K562 (cell line): ENCODE results near the gene RELA. TPM values are rescaled to one million over a fixed set of nuclear protein-coding genes. Genes with fewer than 3 reads are reported as not detected.
A peak's percentile ranks its signal among the peaks of the same experiment; 100 is the strongest.

Experiments
- BDP1 ChIP-seq: IDR thresholded peaks from 3 replicates; pipeline ENCODE4 v1.6.1; 2011; ENCODE audit not compliant: insufficient read length, insufficient read depth
- CEBPG ChIP-seq, 3 experiments: fragments of 200-800 bp in 1 of 3; sonication (Bioruptor generic) in 1 of 3; sonication (generic) in 1 of 3; formaldehyde crosslinking in 1 of 3; IDR thresholded peaks in 2 of 3; conservative IDR thresholded peaks in 1 of 3; 2 replicates each; pipeline versions ENCODE4 v1.6.1 to v1.8.0; 2016 to 2022; ENCODE audit warnings: missing compliant biosample characterization in 2 of 3, missing genetic modification characterization in 2 of 3, mild to moderate bottlenecking in 1 of 3, missing genetic modification reagents in 1 of 3
- FOSL1 ChIP-seq: fragments of 200-800 bp; sonication (Bioruptor generic); conservative IDR thresholded peaks from 2 replicates; pipeline ENCODE4 v1.6.1; 2016; ENCODE audit warnings: missing genetic modification characterization, missing compliant biosample characterization
- FOXA3 ChIP-seq, 2 experiments: fragments of 450-650 bp in 1 of 2; sonication (generic) in 1 of 2; formaldehyde crosslinking; IDR thresholded peaks in 1 of 2; conservative IDR thresholded peaks in 1 of 2; 2 replicates each; pipeline versions ENCODE4 v1.4.0 to v1.8.0; 2020 to 2022; ENCODE audit warnings: mild to moderate bottlenecking in 2 of 2, missing genetic modification reagents in 1 of 2
- GABPB1 ChIP-seq: sonication (generic); formaldehyde crosslinking; IDR thresholded peaks from 2 replicates; pipeline ENCODE4 v1.8.0; 2022; ENCODE audit warnings: mild to moderate bottlenecking, missing genetic modification reagents
- RBFOX2 ChIP-seq: fragments of 200-400 bp; formaldehyde crosslinking; IDR thresholded peaks from 2 replicates; pipeline ENCODE4 v1.6.1; 2017; ENCODE audit warnings: low read depth, mild to moderate bottlenecking, low read length, moderate library complexity
- TCF7L2 ChIP-seq: fragments of 150-350 bp; IDR thresholded peaks from 2 replicates; pipeline ENCODE4 v1.6.1; 2016; ENCODE audit warnings: low read depth, mild to moderate bottlenecking, low read length, moderate library complexity
- TFAP4 ChIP-seq: sonication (generic); formaldehyde crosslinking; IDR thresholded peaks from 2 replicates; pipeline ENCODE4 v1.8.0; 2022; ENCODE audit warnings: missing genetic modification reagents, mild to moderate bottlenecking, moderate library complexity, borderline replicate concordance
- THRB ChIP-seq: fragments of 450-650 bp; formaldehyde crosslinking; conservative IDR thresholded peaks from 2 replicates; pipeline ENCODE4 v1.4.0; 2022; ENCODE audit warnings: mild to moderate bottlenecking, missing genetic modification characterization
- TRIM24 ChIP-seq, 2 experiments: fragments of 450-650 bp; IDR thresholded peaks; 2 replicates each; pipeline ENCODE4 v1.6.1; 2016
- UBTF ChIP-seq, 2 experiments: IDR thresholded peaks; 2 replicates each; pipeline ENCODE4 v1.6.1; 2012; ENCODE audit warnings: improper control_type of control experiment in 2 of 2, low read depth in 2 of 2, low read length in 2 of 2, borderline replicate concordance in 1 of 2
- ZNF324 ChIP-seq: fragments of 250-450 bp; sonication (Bioruptor Pico); IDR thresholded peaks from 2 replicates; pipeline ENCODE4 v1.4.0; 2020; ENCODE audit warnings: mild to moderate bottlenecking
- ZNF609 ChIP-seq: sonication (generic); formaldehyde crosslinking; IDR thresholded peaks from 2 replicates; pipeline ENCODE4 v1.8.1; 2023; ENCODE audit warnings: missing genetic modification reagents, mild to moderate bottlenecking, borderline replicate concordance
- polyA plus RNA-seq, 8 experiments: library from polyadenylated mRNA; depleted of rRNA in 4 of 8; stranded (reverse) in 5 of 8; unstranded in 3 of 8; fragments of >200 nt; fragmentation: Nextera tagmentation in 2 of 8; fragmentation: Illumina TruSeq in 1 of 8; extraction: Ambion mirVana in 2 of 8; extraction: Trizol in 1 of 8; gene quantifications; 2 replicates each; pipeline versions ENCODE4 v1.2.1 to v1.2.3, GENCODE V29; 2011 to 2014; ENCODE audit warnings: inconsistent platforms in 1 of 8, missing spikeins in 1 of 8
- total RNA-seq, 7 experiments: library from RNA; depleted of rRNA in 6 of 7; stranded (reverse); fragments of >200 nt in 6 of 7; fragmentation: Illumina TruSeq in 2 of 7; extraction: Trizol in 2 of 7; gene quantifications; 2 replicates each; pipeline versions ENCODE4 v1.2.1 to v1.2.3, GENCODE V29; 2011 to 2021; ENCODE audit warnings: low replicate concordance in 1 of 7

Gene RELA
- total and polyA plus RNA-seq, 9 of the 15 experiments (the other 6 are each of a cell fraction or from before 2014, with no cell fraction given), result 6.0 to 67.4 (median 20.6) TPM

- TF ChIP-seq THRB (0 out of 2 replicates have a peak, but pooled peaks have one; percentile 25), BDP1 (no peak), CEBPG (CRISPR knock-in tag; IDR thresholded peaks at IDR 0.05) (0 out of 2 replicates have a peak, but pooled peaks have one; percentile 12), CEBPG (tag; conservative IDR thresholded peaks at IDR 0.05 in 1 of 2, IDR thresholded peaks at IDR 0.05 in 1 of 2) (no peak), UBTF (IDR thresholded peaks at IDR 0.05; ENCODE audit: borderline replicate concordance in 1 of 2, low read depth in 2 of 2, low read length in 2 of 2) (peak; percentile 31 to 53; a peak in 2 of 4 replicates), FOXA3 (CRISPR knock-in tag; conservative IDR thresholded peaks at IDR 0.05 in 1 of 2, IDR thresholded peaks at IDR 0.05 in 1 of 2) (no peak), TRIM24 (IDR thresholded peaks at IDR 0.05) (no peak), TFAP4 (peak; percentile 65; the same call in 1 of the 2 replicates), GABPB1 (CRISPR knock-in tag) (peak; percentile 71), ZNF324 (CRISPR knock-in tag) (no peak), FOSL1 (peak; percentile 77), TCF7L2 (no peak), ZNF609 (CRISPR knock-in tag) (no peak), RBFOX2 (peak; percentile 86)
Measured at GRCh38 chr11:65662799-65663638, at the start of gene RELA (continued).
